GM12864 (cell line): ENCODE data around the gene ATXN10.
"Not testable (repeated sequence)": the region's sequence is repeated elsewhere in the genome, so short reads cannot be mapped to it uniquely, and the experiment has no call there.

Source experiments
- DNase-seq: peaks from one replicate; pipeline ENCODE4 v3.0.0-alpha.2; 2011; ENCODE audit warnings: low read depth
- H3K4me3 ChIP-seq: 2 replicates; pipeline ENCODE4 v1.5.1; 2011; ENCODE audit warnings: mild to moderate bottlenecking, low read depth, low read length, control low read depth
- TF ChIP-seq, protein P1 (sequence below): IDR thresholded peaks from 2 replicates; pipeline ENCODE4 v1.5.1; 2011; ENCODE audit warnings: low read depth, mild to moderate bottlenecking, moderate library complexity, low read length, control low read depth, inconsistent platforms; ENCODE audit errors: missing control alignments

ATXN10 gene

DNA sequence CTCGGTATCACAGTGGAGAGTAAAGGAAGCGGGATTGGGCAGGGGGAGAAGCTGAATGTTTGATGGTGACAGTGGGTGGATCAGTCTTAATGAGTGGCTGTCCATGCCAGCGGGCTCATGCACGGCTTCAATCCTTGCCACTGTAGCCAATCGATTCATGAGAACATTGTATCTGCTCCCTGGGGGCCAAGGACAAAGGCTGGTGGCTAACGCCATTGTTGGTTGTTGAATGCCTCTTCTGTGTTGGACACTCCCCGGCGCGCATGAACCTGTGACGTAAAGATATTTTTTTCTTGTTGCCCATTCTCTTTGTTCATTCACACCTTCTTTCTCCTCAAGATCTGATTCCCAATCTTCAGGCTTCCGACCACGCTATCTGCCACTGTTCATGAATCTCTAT lies 20.9 kb upstream of the ATXN10 start:
- TF ChIP-seq, protein P1, sequence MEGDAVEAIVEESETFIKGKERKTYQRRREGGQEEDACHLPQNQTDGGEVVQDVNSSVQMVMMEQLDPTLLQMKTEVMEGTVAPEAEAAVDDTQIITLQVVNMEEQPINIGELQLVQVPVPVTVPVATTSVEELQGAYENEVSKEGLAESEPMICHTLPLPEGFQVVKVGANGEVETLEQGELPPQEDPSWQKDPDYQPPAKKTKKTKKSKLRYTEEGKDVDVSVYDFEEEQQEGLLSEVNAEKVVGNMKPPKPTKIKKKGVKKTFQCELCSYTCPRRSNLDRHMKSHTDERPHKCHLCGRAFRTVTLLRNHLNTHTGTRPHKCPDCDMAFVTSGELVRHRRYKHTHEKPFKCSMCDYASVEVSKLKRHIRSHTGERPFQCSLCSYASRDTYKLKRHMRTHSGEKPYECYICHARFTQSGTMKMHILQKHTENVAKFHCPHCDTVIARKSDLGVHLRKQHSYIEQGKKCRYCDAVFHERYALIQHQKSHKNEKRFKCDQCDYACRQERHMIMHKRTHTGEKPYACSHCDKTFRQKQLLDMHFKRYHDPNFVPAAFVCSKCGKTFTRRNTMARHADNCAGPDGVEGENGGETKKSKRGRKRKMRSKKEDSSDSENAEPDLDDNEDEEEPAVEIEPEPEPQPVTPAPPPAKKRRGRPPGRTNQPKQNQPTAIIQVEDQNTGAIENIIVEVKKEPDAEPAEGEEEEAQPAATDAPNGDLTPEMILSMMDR, result no peak
- H3K4me3 ChIP-seq, result no peak overlapping the region
- no peak for DNase-seq

DNA sequence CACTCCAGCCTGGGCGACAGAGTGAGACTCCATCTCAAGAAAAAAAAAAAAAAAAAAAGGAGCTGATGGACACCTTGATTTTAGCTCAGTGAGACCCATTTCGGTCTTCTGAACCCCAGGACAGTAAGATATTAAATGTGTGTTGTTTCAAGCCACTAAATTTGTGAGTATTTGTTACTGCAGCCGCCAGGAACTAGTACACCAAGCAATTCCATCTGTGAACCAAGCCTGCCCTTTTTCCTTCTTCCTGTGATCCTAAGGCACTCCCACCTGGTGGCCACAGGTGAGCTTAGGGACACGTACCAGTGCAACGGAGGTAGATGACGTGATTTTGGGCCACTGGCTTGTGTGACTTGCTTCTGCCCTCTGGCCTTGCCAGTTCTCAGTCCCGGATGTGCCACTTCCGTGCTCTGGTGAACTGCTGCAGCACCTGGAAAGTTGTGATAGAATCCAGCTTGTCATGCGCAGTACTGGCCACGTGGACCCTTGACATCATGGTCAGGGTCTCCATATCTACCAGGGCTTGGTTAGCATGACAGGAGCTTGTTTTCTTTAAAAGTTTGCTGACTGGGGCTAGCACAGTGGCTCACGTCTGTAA lies 19.6 kb upstream of the ATXN10 start:
- TF ChIP-seq, protein P1, result no peak
- H3K4me3 ChIP-seq, result no peak overlapping the region
- no peak for DNase-seq

DNA sequence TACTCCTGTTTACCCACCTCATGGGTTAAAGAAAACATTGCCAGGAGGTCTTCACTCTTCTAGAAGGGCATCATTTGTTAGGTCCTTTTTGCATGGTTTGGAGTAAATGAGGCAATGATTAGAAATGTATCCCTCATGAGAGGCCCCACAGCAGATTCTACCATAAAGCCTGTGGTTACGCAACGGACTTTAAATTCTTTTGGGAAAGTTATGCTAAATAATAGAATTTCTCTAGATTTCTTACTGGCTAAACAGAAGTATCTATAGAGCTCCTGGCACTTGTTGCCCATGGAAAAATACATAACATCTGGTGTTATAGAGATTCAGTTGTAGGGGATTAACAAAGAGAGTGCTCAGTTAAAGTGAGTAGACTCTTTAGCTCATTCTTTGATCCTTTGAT lies 15.1 kb upstream of the ATXN10 start:
- DNase-seq, result no peak
- no peak overlapping the region for H3K4me3 ChIP-seq
- TF ChIP-seq, protein P1, result no peak

DNA sequence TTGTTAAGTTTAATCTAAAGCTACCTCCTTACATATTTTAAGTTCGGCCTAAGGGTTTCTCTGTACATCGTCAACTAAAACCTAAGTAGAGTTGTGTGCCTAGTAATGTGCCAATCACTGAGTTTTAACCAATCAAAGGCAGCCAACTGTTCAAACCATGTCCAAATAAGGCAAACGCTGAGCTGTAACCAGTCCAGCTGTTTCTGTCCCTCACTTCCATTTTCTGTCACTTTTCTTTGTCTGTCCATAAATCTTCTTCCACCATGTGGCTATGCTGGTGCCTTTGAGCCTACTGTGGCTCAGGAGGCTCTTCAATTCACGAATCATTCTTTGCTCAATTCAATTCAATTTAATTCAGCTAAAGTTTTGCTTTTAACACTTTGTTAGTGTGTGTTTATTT lies 13.9 kb upstream of the ATXN10 start:
- no peak overlapping the region for H3K4me3 ChIP-seq
- TF ChIP-seq, protein P1, result no peak
- DNase-seq, result no peak

DNA sequence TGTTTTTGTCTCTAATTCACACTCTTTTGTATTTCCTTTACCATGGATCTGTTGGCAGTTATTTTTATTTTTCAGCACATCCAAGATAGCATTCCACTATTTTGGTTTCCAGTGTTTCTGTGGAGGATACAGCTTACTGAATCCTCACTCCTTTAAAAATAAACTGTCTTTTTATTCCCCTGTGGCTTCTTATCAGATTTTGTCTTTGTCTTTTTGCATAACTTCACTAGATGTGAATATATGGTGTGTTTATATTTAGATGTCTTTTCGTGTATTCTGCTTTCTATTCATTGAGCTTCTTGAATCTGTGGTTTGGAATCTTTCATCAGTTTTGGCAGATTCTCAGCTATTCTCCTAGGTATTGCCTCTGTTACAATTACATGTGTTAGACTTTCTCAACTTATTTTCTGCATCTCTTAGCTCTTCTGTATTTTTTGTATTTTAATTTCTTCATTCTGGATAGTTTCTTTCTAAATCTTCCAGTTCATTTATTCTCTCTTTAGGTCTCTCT lies 7.4 kb upstream of the ATXN10 start:
- TF ChIP-seq, protein P1, result no peak
- H3K4me3 ChIP-seq, result no peak overlapping the region
- DNase-seq, result no peak

DNA sequence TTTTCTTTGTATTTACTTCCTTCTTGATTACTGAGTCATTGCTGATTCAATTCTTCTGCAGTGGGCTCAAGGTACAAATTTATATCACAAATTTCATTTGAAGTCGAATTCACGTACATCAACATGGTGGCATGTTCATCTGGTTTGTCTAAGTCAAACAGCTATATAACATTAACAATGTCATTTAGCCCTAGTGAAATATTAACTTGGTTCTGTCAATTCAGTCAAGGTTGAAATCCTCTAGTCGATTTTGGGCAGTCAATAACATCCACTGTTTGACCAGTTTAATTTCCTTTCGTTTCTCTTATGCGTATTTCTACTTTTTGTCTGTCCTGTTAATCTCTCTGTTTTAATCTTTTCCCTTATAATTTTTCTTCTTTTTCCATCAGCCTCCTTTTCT lies 4.1 kb upstream of the ATXN10 start:
- TF ChIP-seq, protein P1, result no peak
- H3K4me3 ChIP-seq, result no peak overlapping the region
- DNase-seq, result no peak

DNA sequence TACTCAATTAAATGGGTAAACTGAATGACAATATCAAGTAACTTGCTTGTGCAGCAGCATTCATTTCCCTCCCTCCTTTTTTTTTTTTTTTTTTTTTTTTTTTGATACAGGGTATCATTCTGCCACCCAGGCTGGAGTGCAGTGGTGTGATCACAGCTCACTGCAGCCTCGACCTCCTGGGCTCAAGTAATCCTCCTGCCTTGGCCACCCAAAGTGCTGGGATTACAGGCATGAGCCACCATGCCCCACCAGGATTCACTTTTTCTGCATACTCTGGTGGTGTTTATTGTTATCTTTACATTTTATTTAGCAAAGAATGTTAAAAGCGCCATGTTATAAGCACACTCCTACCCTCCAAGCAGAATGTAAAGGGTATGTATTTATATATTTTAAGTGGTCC lies 1.3 kb upstream of the ATXN10 start:
- not testable (repeated sequence) for DNase-seq, H3K4me3 ChIP-seq
